ENCODE measurements around the gene TOMM7.
"Not testable (repeated sequence)": the region's sequence is repeated elsewhere in the genome, so short reads cannot be mapped to it uniquely, and the experiment has no call there.

TOMM7 gene

DNA sequence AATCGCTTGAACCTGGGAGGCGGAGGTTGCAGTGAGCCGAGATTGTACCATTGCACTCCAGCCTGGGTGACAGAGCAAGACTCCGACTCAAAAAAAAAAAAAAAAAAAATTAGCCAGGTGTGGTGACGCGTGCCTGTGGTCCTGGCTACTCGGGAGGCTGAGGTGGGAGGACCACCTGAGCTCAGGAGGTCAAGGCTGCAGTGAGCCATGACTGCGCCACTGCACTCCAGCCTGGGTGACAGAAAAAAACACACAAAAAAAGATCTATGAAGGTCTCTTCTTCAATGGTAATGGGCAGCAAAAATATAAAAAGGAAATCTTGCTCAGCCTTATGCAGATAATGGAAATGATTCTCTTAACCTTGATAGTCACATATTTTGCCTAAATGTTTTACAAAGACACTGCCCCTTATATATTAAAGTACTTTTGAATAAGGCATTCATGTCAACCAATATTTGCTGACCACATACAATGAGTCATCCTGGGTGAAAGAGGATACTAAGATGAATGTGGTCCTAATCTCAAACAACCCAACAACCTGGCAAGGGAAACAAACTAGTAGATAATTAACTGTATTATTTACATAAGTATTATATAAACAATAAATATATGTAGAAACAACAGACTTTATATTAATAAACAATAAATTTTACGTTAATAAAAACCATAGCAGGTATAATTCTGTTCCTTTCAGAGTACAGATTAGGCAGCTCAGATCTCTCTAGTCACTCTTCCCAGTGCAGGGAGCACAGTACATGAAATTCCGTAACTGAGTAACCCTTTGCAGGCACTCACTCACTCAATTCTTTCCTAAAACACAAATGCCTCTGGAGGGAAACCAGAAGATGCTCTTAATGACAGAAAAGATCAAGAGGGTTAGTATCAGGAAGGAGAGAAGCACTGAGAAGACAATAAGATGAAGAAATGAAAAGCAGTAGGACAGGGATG lies 8.1 kb downstream of the TOMM7 start:
- no peak for DNase-seq

DNA sequence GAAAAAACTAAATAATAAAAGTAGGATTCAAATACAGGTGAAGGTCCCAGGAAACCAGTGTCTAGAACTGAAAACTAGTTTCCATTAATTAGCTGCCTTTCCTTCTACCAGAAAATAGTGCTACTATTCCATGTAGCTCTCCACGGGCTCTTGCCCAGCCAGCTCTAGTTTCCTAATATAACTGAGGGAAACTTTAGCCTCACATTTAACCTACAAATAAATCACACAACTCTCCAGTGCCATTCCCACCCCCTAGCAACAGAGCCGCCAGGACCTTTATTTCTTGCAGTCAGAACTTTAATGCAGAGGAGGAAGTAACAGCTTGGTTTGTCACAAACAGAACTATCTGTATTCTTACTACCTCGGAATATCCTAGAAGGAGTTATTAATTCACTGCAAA lies 10.3 kb downstream of the TOMM7 start:
- DNase-seq = no peak

DNA sequence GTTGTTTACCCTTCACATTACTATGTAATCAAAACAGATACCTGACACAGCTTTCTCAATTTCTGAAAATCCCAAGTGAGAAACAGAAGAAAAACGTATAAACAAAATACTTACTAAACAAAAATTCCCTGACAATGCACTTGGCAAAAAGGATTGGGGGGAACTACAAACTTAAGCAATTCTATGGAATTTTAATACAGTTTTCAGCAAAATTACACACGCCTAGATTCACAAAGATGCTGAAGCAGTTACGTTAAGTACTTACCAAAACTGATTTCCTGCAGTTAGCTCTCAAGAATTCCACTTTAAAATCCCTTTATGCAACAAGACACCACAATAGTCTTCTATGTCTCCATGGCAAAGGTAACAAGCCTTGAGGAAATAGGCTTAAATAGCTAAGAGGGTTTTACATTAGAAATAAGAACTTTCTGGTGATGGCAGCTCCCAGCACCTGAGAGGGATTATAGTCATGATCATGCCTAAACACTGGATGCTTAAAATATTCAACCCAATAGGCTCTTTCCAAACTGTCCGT lies 10.8 kb downstream of the TOMM7 start:
- DNase-seq = no peak

DNA sequence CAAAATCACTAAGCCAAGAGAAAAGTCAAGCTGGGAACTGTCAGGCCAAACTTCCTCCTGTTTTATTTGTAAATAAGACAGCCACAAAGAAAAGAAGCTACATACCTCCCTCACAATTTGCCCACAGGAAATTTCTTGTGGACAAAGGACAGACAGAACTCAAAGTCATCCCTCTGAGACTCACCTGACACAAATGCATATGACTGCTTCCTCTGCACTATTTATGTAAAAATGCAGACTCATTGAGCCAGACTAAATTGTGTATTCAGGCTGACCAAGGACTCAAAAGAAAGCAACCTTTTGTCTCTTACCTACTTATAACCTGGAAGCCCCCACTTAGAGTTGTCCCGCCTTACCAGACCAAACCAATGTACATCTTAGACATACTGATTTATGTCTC lies 11.8 kb downstream of the TOMM7 start:
- no peak for DNase-seq

DNA sequence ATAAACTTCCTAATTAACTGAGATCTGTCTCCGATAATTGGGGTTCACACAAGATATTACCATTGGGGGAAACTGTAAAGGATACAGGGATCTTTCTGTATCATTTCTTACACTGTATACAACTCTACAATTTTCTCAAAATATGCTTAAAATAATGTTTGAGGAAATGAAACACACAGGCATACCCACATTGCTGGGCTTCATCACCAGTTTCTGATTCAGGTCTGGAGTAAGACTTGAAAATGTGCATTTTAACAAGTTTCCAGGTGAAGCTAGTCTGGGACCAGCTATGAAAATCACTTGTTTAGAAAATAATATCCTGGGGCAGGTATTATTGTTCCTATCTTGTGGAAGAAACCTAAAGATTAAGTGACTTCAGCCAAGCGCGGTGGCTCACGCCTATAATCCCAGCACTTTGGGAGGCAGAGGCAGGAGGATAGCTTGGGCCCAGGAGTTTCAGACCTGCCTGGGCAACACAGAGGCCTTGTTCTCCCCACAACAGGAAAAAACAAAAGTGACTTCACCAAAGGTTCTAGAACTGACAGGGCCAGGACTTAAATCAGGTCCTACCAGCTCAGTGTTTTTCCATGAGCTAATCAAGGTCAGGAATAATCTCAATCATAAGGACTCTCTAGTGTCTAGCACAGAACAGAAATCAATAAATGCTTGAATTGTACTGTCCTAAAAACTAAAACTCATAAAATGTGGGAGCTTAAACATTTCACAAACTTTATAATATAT lies 12.6 kb downstream of the TOMM7 start:
- no peak for DNase-seq

DNA sequence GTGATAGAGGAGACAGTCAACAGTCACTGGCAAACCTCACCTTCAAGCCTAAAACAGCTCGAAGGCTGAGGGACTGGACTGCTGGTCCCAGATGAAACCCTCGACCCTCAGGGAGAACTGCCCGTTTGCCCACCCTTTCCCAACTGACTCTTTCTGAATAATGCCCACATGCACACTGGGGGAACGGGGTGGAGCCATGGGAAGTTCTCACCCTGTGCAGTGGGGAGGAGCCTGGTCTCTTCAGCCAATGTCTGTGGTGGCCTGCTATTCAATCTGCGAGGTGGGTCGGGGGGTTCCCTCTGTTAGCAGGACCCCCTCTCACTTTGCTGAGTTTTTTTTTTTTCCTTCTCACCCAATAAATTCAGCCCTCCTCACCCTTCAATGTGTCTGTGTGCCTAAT lies 14.5 kb downstream of the TOMM7 start:
- DNase-seq = no peak

DNA sequence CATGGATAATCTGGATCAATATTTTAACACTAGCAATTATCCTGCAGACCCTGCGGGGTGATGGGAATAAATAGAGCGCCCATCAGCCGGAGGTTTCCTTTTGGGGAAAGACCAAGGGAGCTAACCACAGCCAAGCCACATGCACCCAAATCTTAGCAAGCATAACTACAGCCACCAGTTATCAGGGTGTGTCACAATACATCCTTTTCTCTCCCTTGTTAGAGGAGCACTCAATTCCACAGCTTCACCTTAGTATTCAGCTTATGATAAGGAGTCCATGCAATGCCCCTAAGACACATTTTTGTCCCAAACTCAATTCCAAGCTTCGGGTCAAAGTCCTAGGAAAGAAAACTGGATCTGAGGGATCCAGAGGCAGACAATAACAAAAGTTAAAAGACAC lies 15.9 kb downstream of the TOMM7 start:
- no peak for DNase-seq

DNA sequence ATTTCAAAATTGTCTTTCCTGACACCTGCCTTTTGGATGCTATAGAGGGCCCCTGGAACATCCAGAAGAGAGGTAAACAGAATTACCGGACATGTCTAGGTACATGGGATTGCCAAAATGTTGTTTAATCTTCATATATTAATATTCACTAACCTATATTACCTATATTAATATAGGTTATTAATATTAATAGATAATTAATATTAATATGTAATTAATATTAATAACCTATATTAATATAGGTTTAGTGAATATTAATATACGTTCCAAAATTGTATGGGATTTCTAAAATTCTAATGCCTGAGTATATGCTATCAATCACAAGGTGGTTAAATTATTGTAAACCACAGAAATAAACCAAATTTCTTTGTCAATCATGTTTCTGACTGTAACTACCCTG lies 17.4 kb downstream of the TOMM7 start:
- no peak for DNase-seq

DNA sequence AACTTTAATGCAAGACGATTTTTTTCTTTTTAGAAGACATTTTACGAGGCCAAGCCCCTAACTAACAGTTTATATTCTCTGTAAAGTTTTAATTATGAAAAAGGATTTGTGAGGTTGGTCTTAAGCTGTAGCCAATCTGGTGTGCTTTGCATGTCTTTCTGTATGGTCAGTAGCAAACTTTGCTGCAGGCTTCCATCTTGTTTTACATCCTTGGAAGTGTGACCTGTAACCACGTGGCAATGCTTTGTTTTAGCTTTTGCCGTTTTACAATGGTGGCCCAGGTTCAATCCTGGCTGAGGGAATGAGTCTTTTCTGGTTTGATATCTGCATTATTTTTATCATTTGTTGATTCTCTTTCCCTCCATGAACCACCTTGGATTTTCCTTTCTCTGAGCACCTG lies 19.8 kb downstream of the TOMM7 start:
- not testable (repeated sequence) for DNase-seq

DNA sequence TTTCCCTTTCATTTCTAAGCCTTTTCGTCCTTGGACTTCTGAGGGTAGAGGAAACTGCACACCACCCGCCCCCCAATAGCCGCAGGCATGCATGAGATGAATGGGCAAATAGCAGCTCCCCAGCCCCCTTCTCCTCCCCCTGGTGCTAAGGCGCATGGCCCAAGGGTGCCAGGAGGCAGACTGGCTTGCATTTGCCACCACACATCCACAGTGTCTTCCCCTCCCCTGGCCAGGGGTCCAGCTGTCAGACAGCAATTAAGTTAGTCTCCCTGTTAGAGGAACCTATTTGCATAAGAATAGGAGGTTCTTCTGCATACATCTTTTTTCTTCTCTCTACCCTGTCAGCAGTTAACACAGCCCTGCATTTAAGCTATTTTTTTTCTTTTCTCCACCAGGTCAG lies 20.2 kb downstream of the TOMM7 start:
- DNase-seq = no peak

DNA sequence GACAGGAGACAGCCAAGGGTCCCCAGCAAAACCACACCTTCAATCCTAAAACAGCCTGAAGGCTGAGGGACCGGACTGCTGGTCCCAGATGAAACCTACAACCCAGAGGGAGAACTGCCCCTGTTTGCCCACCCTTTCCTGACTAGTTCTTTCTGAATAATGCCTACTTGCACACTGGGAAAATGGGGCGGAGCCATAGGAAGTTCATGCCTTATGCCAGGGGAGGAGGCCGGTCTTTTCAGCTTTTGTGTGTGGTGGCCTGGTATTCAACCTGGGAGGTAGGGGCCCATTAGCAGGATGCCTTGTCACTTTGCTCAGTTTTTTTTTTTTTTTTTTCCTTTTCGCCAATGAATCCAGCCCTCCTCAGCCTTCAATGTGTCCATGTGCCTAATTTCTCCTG lies 20.7 kb downstream of the TOMM7 start:
- no peak for DNase-seq

DNA sequence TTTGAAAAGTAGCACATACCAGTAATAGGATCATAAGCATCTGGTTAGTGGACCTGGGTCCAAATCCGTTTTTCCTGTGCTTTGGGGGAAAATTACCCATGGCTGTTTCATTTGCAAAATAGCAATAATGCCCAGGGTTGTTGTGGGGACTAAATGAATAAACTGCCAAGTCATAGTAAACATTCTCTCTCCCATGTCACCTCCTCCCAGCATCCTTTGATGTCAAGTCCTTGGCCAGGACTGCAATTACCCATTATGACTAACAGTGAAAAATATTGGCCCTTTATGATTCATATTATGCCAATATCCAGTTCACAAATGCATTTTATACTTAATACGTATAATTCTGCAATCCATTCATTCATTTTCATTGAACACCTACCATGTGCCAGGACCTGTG lies 23.0 kb downstream of the TOMM7 start:
- no peak for DNase-seq

DNA sequence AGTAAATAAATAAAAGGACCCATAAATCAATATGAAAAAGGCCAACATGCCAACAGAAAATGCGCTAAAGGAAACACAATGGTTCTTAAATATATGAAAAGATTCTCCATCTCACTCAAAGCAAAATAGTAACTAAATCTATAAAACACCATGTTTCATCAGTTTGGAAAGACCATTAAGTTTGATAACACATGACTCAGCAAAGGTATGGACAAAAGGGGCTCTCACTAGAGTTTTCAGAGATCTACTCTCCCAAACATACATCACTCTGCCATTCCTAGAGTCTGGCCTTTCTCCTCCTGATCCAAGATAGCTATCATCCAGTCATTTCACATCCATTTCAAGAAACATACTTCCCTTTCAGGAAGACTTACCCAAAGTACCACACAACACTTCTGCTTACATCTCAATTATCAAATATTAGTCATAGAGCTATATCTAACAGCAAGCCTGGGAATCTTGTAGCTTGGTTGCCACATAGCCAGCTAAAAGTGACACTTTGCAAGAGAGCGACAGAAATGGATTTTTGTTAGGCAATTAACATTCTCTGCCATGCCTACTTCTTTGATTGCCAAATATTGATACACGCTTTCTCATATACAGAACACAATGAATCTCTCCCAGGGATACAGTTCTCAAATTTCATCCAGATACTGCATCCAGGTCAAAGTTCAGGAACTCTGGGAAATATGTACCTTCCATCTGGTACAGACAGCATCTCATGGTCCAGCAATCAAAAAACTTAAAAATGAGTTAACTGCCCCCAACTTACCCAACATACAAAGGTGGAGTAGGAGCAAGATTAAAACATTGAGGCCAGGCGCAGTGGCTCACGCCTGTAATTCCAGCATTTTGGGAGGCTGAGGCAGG lies 28.8 kb downstream of the TOMM7 start:
- DNase-seq = no peak

DNA sequence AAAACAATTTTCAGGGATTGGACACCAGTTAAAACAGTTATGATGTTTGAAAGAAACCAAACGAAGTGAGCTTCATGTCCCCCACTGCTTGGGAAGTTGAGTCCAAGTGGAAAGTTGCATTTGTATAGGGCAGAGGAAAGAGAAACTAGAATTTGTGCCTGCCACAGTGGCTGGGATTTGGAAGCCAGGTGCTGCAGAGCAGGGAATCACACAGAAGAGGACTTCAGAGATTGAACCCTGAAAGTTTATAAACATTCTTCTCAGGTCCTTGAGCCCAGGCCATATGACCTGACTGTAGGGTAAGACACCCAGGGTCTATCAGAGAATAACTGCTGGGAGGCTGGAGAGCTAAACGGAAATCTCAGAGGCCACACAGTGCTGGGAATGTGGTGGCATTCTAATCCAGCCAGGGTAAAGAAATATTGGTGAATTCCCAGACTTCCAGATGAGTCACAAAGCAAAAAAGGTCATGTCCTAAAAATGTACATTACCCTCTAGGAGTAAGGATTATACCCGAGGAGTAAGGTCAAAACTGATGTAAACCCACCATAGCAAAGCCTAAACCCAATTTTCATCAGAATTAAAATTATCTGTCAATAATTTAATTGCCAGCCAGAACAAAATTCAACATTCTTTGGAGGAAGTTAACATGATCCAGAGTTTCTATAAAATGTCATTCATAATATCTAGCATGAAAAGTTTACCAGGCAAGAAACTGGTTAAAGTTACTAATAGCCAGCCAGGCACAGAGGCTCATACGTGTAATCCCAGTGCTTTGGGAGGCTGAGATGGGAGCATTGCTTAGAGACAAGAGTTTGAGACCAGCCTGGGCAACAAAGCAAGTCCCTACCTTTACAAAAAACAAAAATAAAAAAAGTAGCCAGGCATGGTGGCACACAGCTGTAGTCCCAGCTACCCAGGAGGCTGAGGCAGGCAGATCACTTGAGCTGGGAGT lies 31.2 kb downstream of the TOMM7 start:
- DNase-seq = no peak

DNA sequence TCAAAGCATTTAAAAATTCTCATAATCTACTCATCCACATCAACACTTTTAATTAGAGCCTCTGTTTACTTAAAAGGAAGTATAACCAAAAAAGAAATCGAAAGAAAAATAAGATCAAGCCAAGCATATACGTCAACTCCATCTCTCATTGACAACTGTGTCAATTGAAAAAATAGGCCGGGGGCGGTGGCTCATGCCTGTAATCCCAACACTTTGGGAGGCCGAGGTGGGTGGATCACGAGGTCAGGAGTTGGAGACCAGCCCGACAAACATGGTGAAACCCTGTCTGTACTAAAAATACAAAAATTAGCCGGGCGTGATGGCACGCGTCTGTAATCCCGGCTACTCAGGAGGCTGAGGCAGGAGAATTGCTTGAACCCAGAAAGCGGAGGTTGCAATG lies 32.0 kb downstream of the TOMM7 start:
- not testable (repeated sequence) for DNase-seq

DNA sequence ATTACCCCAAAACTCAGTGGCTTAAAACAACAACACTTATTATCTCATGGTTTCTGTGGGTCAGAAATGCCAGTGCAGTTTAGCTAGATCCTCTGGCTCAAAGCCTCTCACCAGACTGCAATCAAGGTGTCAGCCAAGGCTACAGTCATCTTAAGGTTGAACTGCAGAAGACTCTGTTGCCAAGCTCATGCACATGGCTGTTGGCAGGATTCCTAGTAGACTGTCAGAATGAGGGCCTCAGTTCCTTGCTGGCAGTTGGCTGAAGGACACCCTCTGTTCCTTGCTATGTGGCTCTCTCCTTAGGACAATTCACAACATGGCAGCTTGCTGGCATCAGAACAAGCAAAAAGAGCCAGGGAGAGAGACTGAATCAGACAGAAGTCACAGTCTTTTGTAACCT lies 34.7 kb downstream of the TOMM7 start:
- no peak for DNase-seq

DNA sequence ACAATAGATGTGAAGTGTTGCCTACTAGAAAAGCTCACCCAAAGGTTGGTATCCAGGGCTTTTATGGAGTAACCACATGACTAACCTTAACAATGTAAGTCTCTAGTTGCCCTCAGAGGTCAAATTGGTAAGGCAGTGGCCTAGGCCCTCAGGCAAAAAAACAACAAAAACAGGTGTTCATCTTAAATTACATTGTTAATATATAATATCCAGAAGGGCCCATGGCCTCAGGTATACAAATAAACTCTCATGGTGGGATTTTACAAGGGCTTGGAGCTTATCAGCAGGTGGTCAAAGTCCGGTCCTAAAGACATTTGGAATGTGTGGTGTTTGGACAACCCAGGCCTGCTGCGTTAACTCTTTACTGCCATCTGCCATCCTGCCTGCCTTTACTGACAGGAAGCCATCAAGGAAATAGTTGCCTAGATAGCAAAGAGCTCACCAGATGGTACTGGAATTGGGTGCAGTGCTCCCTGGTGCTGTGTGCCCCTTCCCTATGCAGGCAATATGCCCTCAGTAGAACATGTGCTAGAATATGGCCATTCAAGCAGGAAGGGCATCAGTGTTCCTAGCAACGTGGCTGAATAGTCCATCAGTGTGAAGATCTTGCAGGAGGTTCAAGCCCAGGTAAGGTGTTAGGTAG lies 36.2 kb downstream of the TOMM7 start:
- no peak for DNase-seq

DNA sequence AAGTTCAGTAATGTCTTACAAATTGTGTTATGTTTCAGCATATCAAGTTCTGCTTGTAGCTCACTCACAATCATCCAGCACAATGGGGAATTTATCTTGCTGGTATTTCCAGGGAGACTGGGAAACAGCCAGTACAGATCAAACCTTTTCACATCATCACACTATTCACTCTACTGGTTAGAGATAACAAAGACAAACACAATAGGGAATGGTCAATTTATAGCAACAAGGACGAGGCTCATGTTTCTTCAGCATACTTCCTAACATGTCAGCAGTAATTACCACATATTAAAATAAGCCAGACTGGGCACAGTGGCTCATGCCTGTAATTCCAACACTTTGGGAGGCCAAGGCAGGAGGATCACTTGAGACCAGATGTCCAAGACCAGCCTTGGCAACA lies 38.3 kb downstream of the TOMM7 start:
- DNase-seq = no peak

DNA sequence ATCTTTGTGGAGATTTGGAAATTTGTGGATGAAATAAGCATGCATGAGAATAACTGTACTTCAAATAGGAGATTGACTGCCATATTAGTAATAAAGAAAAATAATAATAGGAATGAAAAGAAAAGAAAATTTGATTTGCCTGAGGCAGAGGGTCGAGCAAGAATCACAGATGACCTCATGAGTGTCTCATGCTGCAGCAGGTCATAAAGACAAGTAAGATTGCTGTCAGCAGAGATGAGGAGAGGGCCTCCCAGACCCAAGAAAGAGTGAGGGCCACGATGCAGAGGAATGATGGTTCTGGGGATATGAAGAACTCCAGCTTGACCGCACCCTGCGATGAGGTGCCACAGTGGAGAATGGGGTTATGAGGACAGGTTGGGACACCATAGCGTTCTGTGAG lies 39.2 kb downstream of the TOMM7 start:
- no peak for DNase-seq

DNA sequence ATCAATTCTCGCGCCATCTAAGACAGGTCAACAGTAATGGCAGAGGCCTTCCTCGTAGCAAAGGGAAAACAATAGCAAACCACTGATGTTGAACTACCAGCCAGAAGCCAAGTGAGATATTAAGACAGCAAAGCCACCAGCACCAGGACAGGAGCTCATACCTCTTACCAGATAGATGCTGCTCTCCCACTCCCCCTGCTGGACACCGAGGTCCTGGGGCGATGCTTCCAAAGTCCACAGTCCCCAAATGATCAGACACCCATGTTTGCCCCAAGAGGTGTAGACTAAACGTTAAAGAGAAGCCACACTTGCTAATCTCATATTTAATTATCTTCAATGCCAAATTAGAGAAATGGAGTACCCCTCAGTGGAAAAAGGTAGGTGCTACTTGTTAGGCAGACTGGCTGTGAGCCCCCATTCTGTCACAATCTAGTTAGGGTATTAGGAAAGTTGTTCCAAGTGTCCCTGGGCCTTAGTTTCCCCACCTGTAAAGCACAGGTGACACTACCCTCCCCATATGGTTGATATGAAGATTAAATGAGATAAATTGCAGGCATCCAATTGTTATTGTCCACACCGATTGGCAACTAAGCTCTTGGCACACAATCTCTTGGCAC lies 39.9 kb downstream of the TOMM7 start:
- DNase-seq = no peak

DNA sequence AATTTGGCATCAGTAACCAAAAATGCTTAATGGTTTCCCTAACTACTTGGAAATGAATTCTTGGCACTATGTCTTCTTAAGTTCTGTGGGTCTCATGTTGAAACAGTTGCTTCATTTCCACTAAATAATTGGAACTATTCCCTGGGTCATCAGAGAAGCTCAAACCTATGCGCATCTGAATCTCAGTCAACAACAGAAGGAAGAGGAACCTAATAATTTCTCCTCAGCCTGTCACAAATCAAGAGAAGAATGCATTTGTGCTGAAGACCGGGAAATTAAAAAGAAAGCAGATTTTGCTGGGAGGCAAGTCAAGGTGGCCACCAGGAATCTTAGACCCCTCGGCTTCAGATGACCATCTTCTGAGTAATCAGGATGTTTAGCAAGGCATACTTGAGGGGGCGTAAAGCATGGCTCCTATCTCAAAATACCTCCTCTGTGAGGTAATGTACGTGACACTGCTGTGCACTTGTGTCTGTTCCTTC lies 41.4 kb downstream of the TOMM7 start:
- no peak for DNase-seq
